SH-SY5Y (cell line): ENCODE measurements around the gene GTF2IRD1.

Experiments used
- GATA2 ChIP-seq: IDR thresholded peaks from 2 replicates; pipeline ENCODE4 v1.6.1; 2011; ENCODE audit warnings: mild to moderate bottlenecking, low read depth, low read length
- GATA3 ChIP-seq: IDR thresholded peaks from 2 replicates; pipeline ENCODE4 v1.6.1; 2011; ENCODE audit warnings: low read depth, mild to moderate bottlenecking, low read length, moderate library complexity

GRCh38 chr7:74506325-74506724 is 52.6 kb downstream of the GTF2IRD1 start:
- TF ChIP-seq GATA2: no peak
- no peak for TF ChIP-seq GATA3
